ENCODE measurements around the gene NOCT.

NOCT gene

DNA sequence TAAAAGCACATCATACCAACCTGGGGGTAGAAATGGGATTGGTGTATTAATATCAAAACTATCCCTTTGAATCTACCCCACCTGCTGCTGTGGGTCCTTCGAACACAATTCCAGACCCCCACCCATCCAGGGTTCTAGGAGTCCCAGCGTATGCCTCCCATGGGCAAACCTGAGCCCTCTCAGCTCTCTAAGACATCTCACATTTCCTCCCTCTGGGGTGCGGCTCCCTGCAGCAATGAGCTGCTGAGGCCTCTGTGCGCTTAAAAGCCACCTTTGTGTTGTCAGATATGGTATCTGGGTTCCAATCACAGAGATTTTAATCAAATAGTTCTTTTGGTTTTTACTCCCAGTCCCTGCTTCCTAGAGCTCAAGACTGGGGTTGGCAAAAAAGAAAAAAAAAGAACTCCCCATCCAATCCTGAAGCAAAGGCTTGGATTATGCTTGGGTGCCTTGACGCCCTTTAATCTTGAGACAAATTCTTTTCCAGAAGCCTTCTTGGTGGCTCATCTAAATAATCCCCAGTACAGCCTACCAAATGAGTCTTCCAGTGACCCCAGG lies 37.5 kb upstream of the NOCT start:
- FAIRE-seq (no peak), DNase-seq (ENCODE audit: insufficient read length, low spot score) (no peak)
- TF ChIP-seq, protein P1, sequence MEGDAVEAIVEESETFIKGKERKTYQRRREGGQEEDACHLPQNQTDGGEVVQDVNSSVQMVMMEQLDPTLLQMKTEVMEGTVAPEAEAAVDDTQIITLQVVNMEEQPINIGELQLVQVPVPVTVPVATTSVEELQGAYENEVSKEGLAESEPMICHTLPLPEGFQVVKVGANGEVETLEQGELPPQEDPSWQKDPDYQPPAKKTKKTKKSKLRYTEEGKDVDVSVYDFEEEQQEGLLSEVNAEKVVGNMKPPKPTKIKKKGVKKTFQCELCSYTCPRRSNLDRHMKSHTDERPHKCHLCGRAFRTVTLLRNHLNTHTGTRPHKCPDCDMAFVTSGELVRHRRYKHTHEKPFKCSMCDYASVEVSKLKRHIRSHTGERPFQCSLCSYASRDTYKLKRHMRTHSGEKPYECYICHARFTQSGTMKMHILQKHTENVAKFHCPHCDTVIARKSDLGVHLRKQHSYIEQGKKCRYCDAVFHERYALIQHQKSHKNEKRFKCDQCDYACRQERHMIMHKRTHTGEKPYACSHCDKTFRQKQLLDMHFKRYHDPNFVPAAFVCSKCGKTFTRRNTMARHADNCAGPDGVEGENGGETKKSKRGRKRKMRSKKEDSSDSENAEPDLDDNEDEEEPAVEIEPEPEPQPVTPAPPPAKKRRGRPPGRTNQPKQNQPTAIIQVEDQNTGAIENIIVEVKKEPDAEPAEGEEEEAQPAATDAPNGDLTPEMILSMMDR (IDR thresholded peaks at IDR 0.05; ENCODE audit: insufficient read depth, missing control alignments): no peak

DNA sequence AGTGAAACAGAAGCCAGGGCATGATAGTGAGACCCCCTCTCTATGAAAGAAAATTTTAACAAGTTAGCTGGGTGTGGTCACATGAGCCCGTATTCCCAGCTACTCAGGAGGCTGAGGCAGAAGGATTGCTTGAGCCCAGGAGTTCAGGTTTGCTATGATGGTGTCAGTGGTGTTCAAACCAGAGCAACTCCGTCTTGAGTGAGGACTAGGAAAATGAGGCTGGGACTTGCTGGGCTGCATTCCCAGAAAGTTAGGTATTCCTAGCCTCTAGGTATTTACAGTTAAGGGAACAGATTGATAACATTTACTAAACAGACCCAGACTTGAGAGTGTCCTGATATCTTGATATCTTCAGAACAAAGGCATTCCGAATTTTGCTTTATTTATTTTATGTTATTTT lies 37.0 kb upstream of the NOCT start:
- FAIRE-seq (no peak), DNase-seq (ENCODE audit: insufficient read length, low spot score) (no peak)
- TF ChIP-seq, protein P1 (IDR thresholded peaks at IDR 0.05; ENCODE audit: insufficient read depth, missing control alignments): no peak

DNA sequence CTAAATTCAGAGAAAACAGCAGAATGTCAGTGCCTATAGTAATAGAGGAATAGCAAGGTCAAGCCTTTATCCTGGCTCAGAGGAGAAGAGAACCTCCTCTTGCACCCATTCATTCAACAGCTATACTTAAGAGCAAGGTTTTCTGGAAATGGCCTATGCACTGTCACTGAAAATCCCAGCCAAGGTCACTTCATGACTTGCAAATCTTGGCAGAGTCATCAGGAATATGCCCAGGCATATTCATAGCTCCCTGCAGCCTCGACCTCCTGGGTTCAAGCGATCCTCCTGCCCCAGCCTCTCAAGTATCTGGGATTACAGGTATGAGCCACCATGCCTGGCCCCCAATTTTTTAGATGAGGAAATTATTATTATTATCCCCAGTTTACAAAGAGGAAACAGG lies 35.8 kb upstream of the NOCT start:
- DNase-seq (ENCODE audit: insufficient read length, low spot score) (no peak), FAIRE-seq (no peak)
- TF ChIP-seq, protein P1 (IDR thresholded peaks at IDR 0.05; ENCODE audit: insufficient read depth, missing control alignments): no peak

DNA sequence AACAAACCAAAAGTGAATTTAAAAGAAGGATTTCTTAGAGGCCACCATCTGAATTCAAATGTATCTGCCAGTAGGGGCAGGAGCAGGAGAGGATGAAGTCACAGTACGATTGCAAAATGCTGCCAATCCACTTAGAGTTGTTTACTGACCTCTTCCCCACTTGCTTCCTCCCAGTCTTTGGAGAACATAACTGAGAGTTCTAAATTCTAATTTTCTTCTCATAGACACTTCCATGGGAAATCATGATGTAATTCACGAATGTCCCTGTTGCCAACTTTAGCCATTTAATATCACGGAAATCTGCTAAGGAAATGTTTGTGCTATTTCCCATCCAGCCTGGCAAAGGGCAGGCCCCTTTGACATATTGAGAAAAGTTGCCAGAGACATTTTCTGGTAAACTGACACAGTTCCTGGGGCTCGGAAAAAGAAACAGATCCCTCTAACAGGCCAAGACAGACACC lies 33.6 kb upstream of the NOCT start:
- FAIRE-seq (no peak), DNase-seq (ENCODE audit: insufficient read length, low spot score) (no peak)
- TF ChIP-seq, protein P1 (IDR thresholded peaks at IDR 0.05; ENCODE audit: insufficient read depth, missing control alignments): no peak

DNA sequence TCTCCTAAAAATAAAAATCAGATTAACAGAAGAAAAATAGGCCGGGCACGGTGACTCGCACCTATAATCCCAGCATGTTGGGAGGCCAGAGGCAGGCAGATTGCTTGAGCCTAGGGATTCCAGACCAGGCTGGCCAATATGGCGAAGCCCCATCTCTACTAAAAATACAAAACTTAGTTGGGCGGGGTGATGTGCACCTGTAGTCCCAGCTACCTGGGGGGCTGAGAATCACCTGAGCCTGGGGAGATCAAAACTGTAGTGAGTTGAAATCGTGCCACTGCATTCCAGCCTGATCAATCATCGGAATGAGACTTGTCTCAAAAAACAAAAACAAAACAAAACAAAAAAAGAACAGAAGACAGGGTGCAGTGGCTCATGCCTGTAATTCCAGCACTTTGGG lies 32.8 kb upstream of the NOCT start:
- DNase-seq (ENCODE audit: insufficient read length, low spot score): no peak
- no peak for FAIRE-seq
- TF ChIP-seq, protein P1 (IDR thresholded peaks at IDR 0.05; ENCODE audit: insufficient read depth, missing control alignments): no peak

DNA sequence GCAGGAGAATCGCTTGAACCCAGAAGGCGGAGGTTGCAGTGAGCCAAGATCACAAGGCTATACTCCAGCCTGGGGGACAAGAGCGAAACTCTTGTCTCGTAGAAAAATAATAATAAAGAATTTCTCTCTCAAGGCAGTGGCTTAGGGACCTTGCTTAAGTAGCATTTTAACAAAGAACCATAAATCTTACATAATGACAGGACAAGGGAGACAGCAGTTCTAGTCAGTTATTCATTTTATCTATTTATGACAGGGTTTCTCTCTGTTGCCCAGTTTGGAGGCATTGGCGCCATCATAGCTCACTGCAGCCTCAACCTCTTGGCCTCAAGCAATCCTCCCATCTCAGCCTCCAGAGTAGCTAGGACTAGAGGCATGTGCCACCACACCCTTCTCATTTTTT lies 31.9 kb upstream of the NOCT start:
- TF ChIP-seq, protein P1 (IDR thresholded peaks at IDR 0.05; ENCODE audit: insufficient read depth, missing control alignments): no peak
- DNase-seq (ENCODE audit: insufficient read length, low spot score): no peak
- no peak for FAIRE-seq

DNA sequence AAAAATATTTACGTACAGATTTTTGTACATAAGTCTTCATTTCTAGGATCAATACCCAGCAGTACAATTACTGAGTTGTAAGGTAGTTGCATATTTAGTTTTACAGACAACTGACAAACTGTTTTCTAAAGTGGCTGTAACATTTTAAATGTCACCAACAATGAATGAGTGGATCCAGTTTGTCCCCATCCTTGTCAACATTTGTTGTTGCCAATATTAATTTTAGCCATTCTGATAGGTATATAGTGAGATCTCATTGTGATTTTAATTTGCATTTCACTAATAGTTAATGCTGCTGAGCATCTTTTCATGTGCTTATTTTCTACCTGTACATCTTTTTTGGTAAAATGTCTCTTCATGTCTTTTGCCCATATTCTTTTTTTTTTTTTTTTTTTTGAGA lies 30.9 kb upstream of the NOCT start:
- FAIRE-seq (no peak), DNase-seq (ENCODE audit: insufficient read length, low spot score) (no peak)
- TF ChIP-seq, protein P1 (IDR thresholded peaks at IDR 0.05; ENCODE audit: insufficient read depth, missing control alignments): no peak

All from D721Med (cell line).